Gastrocnemius medialis (tissue), 4 donors: ENCODE results near the gene KLK8.

Experiments used
- POLR2A ChIP-seq, 2 donors: fragments of 450-650 bp; IDR thresholded peaks; one replicate each; pipeline ENCODE4 v1.6.1; 2017; ENCODE audit warnings: antibody characterized with exemption in 2 of 2, mild to moderate bottlenecking in 2 of 2, moderate library complexity in 2 of 2
- TF ChIP-seq, protein P1 (sequence below), 5 experiments: fragments of 450-650 bp in 3 of 5; fragments of 200-600 bp in 2 of 5; sonication (generic) in 2 of 5; IDR thresholded peaks in 4 of 5; conservative IDR thresholded peaks in 1 of 5; 1 replicate in 4 of 5; 2 replicates in 1 of 5; pipeline ENCODE4 v1.5.1; 2016 to 2019; ENCODE audit warnings: antibody characterized with exemption in 5 of 5, mild to moderate bottlenecking in 3 of 5, moderate library complexity in 3 of 5

- TF ChIP-seq, protein P1, sequence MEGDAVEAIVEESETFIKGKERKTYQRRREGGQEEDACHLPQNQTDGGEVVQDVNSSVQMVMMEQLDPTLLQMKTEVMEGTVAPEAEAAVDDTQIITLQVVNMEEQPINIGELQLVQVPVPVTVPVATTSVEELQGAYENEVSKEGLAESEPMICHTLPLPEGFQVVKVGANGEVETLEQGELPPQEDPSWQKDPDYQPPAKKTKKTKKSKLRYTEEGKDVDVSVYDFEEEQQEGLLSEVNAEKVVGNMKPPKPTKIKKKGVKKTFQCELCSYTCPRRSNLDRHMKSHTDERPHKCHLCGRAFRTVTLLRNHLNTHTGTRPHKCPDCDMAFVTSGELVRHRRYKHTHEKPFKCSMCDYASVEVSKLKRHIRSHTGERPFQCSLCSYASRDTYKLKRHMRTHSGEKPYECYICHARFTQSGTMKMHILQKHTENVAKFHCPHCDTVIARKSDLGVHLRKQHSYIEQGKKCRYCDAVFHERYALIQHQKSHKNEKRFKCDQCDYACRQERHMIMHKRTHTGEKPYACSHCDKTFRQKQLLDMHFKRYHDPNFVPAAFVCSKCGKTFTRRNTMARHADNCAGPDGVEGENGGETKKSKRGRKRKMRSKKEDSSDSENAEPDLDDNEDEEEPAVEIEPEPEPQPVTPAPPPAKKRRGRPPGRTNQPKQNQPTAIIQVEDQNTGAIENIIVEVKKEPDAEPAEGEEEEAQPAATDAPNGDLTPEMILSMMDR (IDR thresholded peaks at IDR 0.05 in 4 of 5, conservative IDR thresholded peaks at IDR 0.05 in 1 of 5): no peak
- no peak for TF ChIP-seq POLR2A (IDR thresholded peaks at IDR 0.05)
Measured at GRCh38 chr19:51002542-51003311, 1.3 kb upstream of the KLK8 start.
